WTC11 (cell line): ENCODE data around the gene ZC2HC1B. TPM values are rescaled to one million over a fixed set of nuclear protein-coding genes. Genes with fewer than 3 reads are reported as not detected.
"Not testable (repeated sequence)": the region's sequence is repeated elsewhere in the genome, so short reads cannot be mapped to it uniquely, and the experiment has no call there.

Experiments used
- ATAC-seq: fragments of 200-7000 bp; cut with Tn5 transposase; 2 replicates; pipeline ENCODE4 v1.10.0; 2021; ENCODE audit warnings: mild to moderate bottlenecking, moderate library complexity
- CTCF ChIA-PET: fragments of 300-600 bp; sonication (Branson Sonifier 250); formaldehyde crosslinking; loops from one replicate; lab custom pipeline; 2021; ENCODE audit warnings: antibody characterized with exemption; lab: Charles Lee
- POLR2A ChIA-PET: fragments of 350-600 bp; sonication (Branson Sonifier 250); formaldehyde crosslinking; loops from one replicate; lab custom pipeline; 2021; ENCODE audit warnings: antibody characterized with exemption; lab: Charles Lee
- DNase-seq: peaks from one replicate; pipeline ENCODE4 v3.0.0; 2021; ENCODE audit warnings: low spot score
- H3K27ac Mint-ChIP-seq: 2 replicates; pipeline ENCODE4 v1.8.0; 2021; ENCODE audit warnings: mixed read lengths
- H3K27me3 Mint-ChIP-seq: 2 replicates; pipeline ENCODE4 v1.8.0; 2021; ENCODE audit warnings: low read depth, mild to moderate bottlenecking, moderate library complexity, mixed read lengths
- H3K36me3 Mint-ChIP-seq: 2 replicates; pipeline ENCODE4 v1.8.0; 2021; ENCODE audit warnings: mixed read lengths
- H3K4me1 Mint-ChIP-seq: 2 replicates; pipeline ENCODE4 v1.8.0; 2022; ENCODE audit warnings: mixed read lengths
- H3K4me3 Mint-ChIP-seq: 2 replicates; pipeline ENCODE4 v1.8.0; 2021; ENCODE audit warnings: mild to moderate bottlenecking, moderate library complexity, mixed read lengths
- H3K9me3 Mint-ChIP-seq: 2 replicates; pipeline ENCODE4 v1.8.0; 2021; ENCODE audit warnings: mixed read lengths
- ATF1 ChIP-seq: sonication (generic); formaldehyde crosslinking; IDR thresholded peaks from 2 replicates; pipeline ENCODE4 v1.8.1; 2023; ENCODE audit warnings: mild to moderate bottlenecking, moderate library complexity, missing genetic modification reagents
- ATF3 ChIP-seq: sonication (generic); formaldehyde crosslinking; conservative IDR thresholded peaks from 2 replicates; pipeline ENCODE4 v1.8.1; 2022; ENCODE audit warnings: mild to moderate bottlenecking, missing genetic modification reagents
- CDX4 ChIP-seq: fragments of 250-450 bp; sonication (Bioruptor Pico); IDR thresholded peaks from 2 replicates; pipeline ENCODE4 v1.9.0; 2021; ENCODE audit warnings: moderate library complexity, mild to moderate bottlenecking, inconsistent platforms, borderline replicate concordance
- CTCF ChIP-seq: fragments of 200-600 bp; IDR thresholded peaks from 2 replicates; pipeline ENCODE4 v1.8.0; 2022; ENCODE audit warnings: antibody characterized with exemption
- E2F1 ChIP-seq: sonication (generic); formaldehyde crosslinking; IDR thresholded peaks from 2 replicates; pipeline ENCODE4 v1.8.0; 2022; ENCODE audit warnings: mild to moderate bottlenecking, missing genetic modification reagents
- FOXP1 ChIP-seq: sonication (generic); formaldehyde crosslinking; IDR thresholded peaks from 2 replicates; pipeline ENCODE4 v1.8.0; 2022; ENCODE audit warnings: missing genetic modification reagents, mild to moderate bottlenecking, moderate library complexity, borderline replicate concordance
- FOXP4 ChIP-seq: sonication (generic); formaldehyde crosslinking; IDR thresholded peaks from 2 replicates; pipeline ENCODE4 v1.8.0; 2022; ENCODE audit warnings: mild to moderate bottlenecking, missing genetic modification reagents
- GRHL2 ChIP-seq: fragments of 250-450 bp; sonication (Bioruptor Pico); IDR thresholded peaks from 2 replicates; pipeline ENCODE4 v1.8.0; 2022; ENCODE audit warnings: mild to moderate bottlenecking, moderate library complexity; ENCODE audit not compliant: insufficient replicate concordance, severe bottlenecking
- HMGXB4 ChIP-seq: sonication (generic); formaldehyde crosslinking; IDR thresholded peaks from 2 replicates; pipeline ENCODE4 v1.8.1; 2023; ENCODE audit warnings: mild to moderate bottlenecking, moderate library complexity, missing genetic modification reagents
- IRF2 ChIP-seq: sonication (generic); formaldehyde crosslinking; IDR thresholded peaks from 2 replicates; pipeline ENCODE4 v1.8.0; 2022; ENCODE audit warnings: low read depth, missing genetic modification reagents, borderline replicate concordance
- NR1H2 ChIP-seq: sonication (generic); formaldehyde crosslinking; IDR thresholded peaks from 2 replicates; pipeline ENCODE4 v1.9.0; 2021; ENCODE audit warnings: mild to moderate bottlenecking, moderate library complexity, missing genetic modification reagents
- PRRX2 ChIP-seq: fragments of 250-450 bp; sonication (Bioruptor Pico); IDR thresholded peaks from 2 replicates; pipeline ENCODE4 v1.8.0; 2021; ENCODE audit warnings: mild to moderate bottlenecking
- SMAD4 ChIP-seq: sonication (generic); formaldehyde crosslinking; IDR thresholded peaks from 2 replicates; pipeline ENCODE4 v1.8.0; 2022; ENCODE audit warnings: mild to moderate bottlenecking, missing genetic modification reagents
- ZBTB21 ChIP-seq: sonication (generic); formaldehyde crosslinking; IDR thresholded peaks from 2 replicates; pipeline ENCODE4 v1.8.1; 2023; ENCODE audit warnings: mild to moderate bottlenecking, missing genetic modification reagents, borderline replicate concordance
- ZBTB43 ChIP-seq: sonication (generic); formaldehyde crosslinking; IDR thresholded peaks from 2 replicates; pipeline ENCODE4 v1.8.1; 2023; ENCODE audit warnings: mild to moderate bottlenecking, missing genetic modification reagents
- ZMAT4 ChIP-seq: fragments of 250-450 bp; sonication (Bioruptor Pico); IDR thresholded peaks from 2 replicates; pipeline ENCODE4 v1.9.0; 2021; ENCODE audit warnings: mild to moderate bottlenecking
- ZNF396 ChIP-seq: fragments of 250-450 bp; sonication (Bioruptor Pico); IDR thresholded peaks from 2 replicates; pipeline ENCODE4 v1.8.0; 2021; ENCODE audit warnings: mild to moderate bottlenecking, moderate library complexity, borderline replicate concordance
- ZNF416 ChIP-seq: fragments of 250-450 bp; sonication (Bioruptor Pico); IDR thresholded peaks from 2 replicates; pipeline ENCODE4 v1.9.0; 2021; ENCODE audit warnings: mild to moderate bottlenecking, inconsistent platforms
- total RNA-seq: library from RNA; stranded (reverse); gene quantifications from 3 replicates; pipeline ENCODE4 v1.2.3, GENCODE V29; 2021

ZC2HC1B gene
- total RNA-seq, 1 experiment from 2014 or later: not detected

- no peak for TF ChIP-seq CDX4 (CRISPR knock-in tag)
Measured at GRCh38 chr6:143844006-143844405, 20.3 kb upstream of the ZC2HC1B start (continued).

GRCh38 chr6:143845033-143845432 is 19.2 kb upstream of the ZC2HC1B start:
- ChIA-PET CTCF (no interaction called here), POLR2A (no interaction called here)
- Mint-ChIP-seq H3K4me1 (peaks cover 14% of the 10 kb centered on the region), H3K36me3 (peaks cover 57% of the 10 kb centered on the region), H3K9me3 (peaks cover 6% of the 10 kb centered on the region), H3K27ac (no peak overlapping the region), H3K4me3 (no peak overlapping the region), H3K27me3 (no peaks in the 10 kb centered on the region)
- no peak for TF ChIP-seq E2F1 (CRISPR knock-in tag)
- TF ChIP-seq PRRX2 (CRISPR knock-in tag): no peak
- TF ChIP-seq ZMAT4 (CRISPR knock-in tag): no peak
- no peak for TF ChIP-seq ZNF396 (CRISPR knock-in tag)
- no peak for TF ChIP-seq ZBTB43 (CRISPR knock-in tag)
- TF ChIP-seq IRF2 (CRISPR knock-in tag): no peak
- no peak for TF ChIP-seq CTCF
- TF ChIP-seq HMGXB4 (CRISPR knock-in tag): no peak
- no peak for TF ChIP-seq ZNF416 (CRISPR knock-in tag)
- TF ChIP-seq SMAD4 (CRISPR knock-in tag): no peak
- no peak for TF ChIP-seq ATF3
- no peak for TF ChIP-seq FOXP1 (CRISPR knock-in tag)
- no peak for TF ChIP-seq FOXP4 (CRISPR knock-in tag)
- no peak for TF ChIP-seq GRHL2 (CRISPR knock-in tag)
- no peak for TF ChIP-seq ATF1 (CRISPR knock-in tag)
- no peak for TF ChIP-seq ZBTB21
- TF ChIP-seq NR1H2: no peak
- ATAC-seq (no peak), DNase-seq (no peak)

- DNase-seq, H3K4me1 Mint-ChIP-seq, H3K27me3 Mint-ChIP-seq, POLR2A ChIA-PET, H3K27ac Mint-ChIP-seq, ATAC-seq, H3K4me3 Mint-ChIP-seq, CTCF ChIA-PET: not testable (repeated sequence)
- peaks cover 96% of the 10 kb centered on the region for H3K36me3 Mint-ChIP-seq
- H3K9me3 Mint-ChIP-seq: peaks cover 14% of the 10 kb centered on the region
Measured at GRCh38 chr6:143851706-143852105, 12.6 kb upstream of the ZC2HC1B start.
